Hepatocyte (in vitro differentiated cells): ENCODE results near the gene KSR2.

ENCODE experiments used
- EZH2 ChIP-seq: fragments of 200-600 bp; sonication (generic); IDR thresholded peaks from 2 replicates; pipeline ENCODE4 v1.6.1; 2016; ENCODE audit warnings: antibody characterized with exemption, mild to moderate bottlenecking, borderline replicate concordance
- EZH2phosphoT487 ChIP-seq: fragments of 200-600 bp; sonication (generic); IDR thresholded peaks from one replicate; pipeline ENCODE4 v1.6.1; 2018; ENCODE audit warnings: antibody characterized with exemption, mild to moderate bottlenecking, low read depth, moderate library complexity; ENCODE audit not compliant: unreplicated experiment, severe bottlenecking
- TF ChIP-seq, protein P1 (sequence below): fragments of 200-600 bp; sonication (generic); IDR thresholded peaks from 2 replicates; pipeline ENCODE4 v1.5.1; 2016; ENCODE audit warnings: antibody characterized with exemption, mild to moderate bottlenecking; ENCODE audit not compliant: poor library complexity

DNA sequence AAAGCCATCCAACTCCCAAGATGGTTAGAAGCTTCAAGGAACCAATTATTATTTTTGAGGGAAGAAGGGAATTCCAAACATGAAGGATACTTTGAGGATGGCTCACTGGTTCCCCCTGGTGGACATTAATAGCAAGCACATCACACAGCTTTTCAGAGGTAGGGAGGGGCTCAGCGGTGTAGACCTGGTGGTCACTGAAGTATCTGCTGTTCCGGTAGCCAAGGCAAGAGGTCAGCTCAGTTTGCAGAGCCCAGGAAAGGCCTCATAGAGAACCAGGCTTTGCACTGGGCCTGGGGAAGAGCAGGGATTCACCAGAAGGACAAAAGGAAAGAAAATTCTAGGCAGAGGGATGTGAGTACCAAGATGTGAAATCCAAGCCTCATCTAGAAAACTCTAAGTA lies 118.7 kb downstream of the KSR2 start:
- TF ChIP-seq, protein P1, sequence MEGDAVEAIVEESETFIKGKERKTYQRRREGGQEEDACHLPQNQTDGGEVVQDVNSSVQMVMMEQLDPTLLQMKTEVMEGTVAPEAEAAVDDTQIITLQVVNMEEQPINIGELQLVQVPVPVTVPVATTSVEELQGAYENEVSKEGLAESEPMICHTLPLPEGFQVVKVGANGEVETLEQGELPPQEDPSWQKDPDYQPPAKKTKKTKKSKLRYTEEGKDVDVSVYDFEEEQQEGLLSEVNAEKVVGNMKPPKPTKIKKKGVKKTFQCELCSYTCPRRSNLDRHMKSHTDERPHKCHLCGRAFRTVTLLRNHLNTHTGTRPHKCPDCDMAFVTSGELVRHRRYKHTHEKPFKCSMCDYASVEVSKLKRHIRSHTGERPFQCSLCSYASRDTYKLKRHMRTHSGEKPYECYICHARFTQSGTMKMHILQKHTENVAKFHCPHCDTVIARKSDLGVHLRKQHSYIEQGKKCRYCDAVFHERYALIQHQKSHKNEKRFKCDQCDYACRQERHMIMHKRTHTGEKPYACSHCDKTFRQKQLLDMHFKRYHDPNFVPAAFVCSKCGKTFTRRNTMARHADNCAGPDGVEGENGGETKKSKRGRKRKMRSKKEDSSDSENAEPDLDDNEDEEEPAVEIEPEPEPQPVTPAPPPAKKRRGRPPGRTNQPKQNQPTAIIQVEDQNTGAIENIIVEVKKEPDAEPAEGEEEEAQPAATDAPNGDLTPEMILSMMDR = peak; percentile 84
- TF ChIP-seq EZH2phosphoT487 (no peak), EZH2 (no peak)
